ENCODE results near the gene FAF2. TPM values are rescaled to one million over a fixed set of nuclear protein-coding genes. Genes with fewer than 3 reads are reported as not detected.

The FAF2 gene
- polyA plus RNA-seq, 3 donors = 45.7 to 52.5 (median 48.7) TPM

DNA sequence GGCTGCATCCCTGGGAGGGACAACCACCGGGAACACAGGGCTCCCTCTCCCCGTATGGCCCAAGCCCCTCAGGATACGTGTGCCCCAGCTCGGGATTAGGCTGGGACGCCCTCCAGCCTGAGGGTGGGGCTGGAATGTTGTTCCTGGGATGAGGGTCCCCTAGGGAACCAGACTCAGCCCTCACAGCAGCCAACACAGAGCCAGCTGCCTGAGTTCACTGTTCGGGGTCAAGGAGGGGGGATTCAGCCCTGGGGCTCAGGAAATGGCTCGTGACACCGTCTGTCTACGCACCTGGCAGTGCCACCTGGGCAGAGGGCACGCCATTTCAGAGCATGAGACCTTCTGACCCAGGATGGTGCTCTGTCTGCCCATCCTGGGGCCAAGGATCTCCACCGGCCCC, 80.1 kb downstream of the FAF2 start:
- no peak for DNase-seq

DNA sequence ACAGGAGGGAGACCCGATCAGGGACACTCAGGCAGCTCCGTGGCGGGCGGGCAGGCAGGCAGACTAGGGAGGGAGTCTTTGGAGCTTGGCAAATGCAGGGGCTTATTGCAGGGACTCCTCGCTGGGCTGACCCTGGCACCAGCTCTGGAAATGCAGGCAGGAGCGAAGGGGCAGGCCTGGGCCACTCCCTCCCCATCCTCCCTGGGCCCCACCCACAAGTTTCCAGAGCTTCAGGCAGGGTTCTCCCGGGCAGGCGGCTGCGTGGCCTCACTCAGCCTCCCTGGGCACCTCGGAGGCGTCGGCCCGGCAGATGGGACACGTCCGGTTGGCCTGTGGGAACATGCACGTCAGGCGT, 80.6 kb downstream of the FAF2 start:
- no peak for DNase-seq

GRCh38 chr5:176529116-176529740, 81.0 kb downstream of the FAF2 start:
- DNase-seq = no peak

DNA sequence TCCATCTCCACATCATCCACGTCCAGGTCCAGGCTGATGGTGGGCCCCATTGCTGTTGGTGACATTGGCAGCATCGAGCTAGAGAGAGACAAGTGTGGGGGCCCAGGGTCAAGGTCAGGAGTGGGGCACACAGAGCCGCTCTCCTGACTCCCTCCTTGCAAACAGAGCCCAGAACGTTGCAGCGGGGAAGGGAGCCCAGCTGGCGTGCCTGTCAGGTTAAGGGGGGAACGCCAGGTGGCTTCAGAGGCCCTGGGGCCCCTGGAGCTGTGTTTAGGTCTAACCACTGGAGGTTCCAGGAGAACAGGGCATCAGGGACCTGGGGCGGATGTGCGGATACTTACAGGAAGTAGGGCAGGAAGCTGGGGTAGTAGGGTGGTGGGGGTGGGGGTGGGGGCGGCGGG, 81.6 kb downstream of the FAF2 start:
- DNase-seq = no peak

DNA sequence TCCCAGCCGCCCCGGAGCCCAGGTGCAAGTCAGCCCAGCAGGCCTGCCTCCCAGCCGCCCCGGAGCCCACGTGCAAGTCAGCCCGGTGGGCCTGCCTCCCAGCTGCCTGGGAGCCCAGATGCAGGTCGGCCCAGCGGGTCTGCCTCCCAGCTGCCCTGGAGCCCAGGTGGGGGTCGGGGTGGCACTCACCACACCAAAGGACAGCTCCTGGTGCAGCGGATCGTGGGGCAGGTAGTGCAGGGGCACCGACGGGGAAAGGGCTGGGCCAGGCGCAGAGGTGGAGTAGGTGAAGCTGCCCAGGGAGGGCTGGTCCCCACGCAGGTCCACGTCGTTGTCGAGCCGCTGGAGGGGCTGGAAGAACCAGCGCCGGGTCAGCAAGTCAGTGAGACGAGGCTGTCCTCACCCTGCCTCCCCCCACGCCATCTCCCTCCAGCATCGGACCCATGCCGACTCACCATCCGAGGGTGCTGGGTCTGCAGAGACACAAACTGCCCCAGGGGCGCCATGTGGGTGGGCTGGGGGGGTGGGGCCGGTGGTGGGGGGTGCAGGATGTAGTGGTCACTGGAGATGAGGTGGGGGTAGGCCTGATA, 82.3 kb downstream of the FAF2 start:
- no peak for DNase-seq

- no peak for DNase-seq
Observed at GRCh38 chr5:176530983-176531901, 83.1 kb downstream of the FAF2 start.

GRCh38 chr5:176531902-176532493, 83.8 kb downstream of the FAF2 start:
- DNase-seq = no peak

DNA sequence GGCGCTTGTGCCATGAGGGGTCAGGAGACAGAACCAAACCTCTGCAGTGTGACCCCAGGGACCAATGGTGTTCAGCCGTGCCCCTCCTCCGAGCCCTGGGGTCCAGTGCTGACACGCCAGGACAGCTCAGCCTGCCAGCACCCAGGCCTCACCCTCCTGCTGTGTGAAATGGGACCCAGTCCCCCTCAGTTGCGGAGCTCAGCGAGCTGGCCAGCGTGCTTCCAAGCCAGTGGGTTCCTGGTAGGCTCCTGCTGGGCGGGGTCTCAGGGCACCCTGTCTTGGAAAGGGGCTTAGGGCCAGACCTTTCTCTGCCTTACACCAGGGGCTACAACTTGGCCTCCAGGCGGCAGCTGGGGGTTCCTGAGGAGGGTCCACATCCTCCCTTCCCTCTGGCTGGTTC, 84.6 kb downstream of the FAF2 start:
- DNase-seq = no peak

GRCh38 chr5:176533390-176533789, 85.2 kb downstream of the FAF2 start:
- peak; percentile 35 for DNase-seq

DNA sequence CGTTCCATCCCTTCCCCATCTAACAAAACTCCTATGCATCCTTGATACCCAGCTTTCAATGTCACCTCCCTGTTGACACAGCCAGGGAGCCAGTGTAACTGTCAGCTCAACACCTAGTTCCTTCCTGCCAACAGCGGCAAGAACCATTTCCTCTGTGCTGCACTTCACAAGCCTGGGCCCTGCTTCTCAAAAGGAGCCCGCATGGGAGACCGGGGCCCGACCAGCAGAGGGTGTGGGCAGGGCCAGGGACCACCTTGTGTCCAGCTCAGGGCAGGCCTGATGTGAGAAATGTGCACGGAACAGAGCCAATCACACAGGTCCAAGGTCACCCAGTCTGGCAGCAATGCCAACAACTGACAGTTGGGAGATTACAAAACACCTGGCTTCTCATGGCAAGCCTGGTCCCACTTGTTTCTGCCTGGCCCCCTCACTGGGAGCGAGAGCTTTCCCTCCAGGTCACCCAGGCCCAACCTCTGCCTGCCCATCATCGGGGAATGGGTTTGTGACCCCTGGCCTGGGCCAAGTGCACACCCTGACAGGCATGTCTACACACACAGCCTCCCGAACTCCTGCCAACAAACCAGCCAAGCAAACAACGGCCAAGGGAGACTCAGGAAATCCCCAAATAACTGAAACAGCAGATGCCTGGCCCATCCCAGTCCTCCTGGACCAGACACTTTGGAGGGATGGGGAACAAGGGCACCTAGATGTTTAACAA, 85.9 kb downstream of the FAF2 start:
- no peak for DNase-seq

- DNase-seq = no peak
Observed at GRCh38 chr5:176534640-176535039, 86.5 kb downstream of the FAF2 start.

- no peak for DNase-seq
Observed at GRCh38 chr5:176535101-176535663, 87.0 kb downstream of the FAF2 start.

- no peak for DNase-seq
Observed at GRCh38 chr5:176535664-176536131, 87.5 kb downstream of the FAF2 start.

- DNase-seq = peak; percentile 84
Observed at GRCh38 chr5:176536132-176536901, 88.1 kb downstream of the FAF2 start.

DNA sequence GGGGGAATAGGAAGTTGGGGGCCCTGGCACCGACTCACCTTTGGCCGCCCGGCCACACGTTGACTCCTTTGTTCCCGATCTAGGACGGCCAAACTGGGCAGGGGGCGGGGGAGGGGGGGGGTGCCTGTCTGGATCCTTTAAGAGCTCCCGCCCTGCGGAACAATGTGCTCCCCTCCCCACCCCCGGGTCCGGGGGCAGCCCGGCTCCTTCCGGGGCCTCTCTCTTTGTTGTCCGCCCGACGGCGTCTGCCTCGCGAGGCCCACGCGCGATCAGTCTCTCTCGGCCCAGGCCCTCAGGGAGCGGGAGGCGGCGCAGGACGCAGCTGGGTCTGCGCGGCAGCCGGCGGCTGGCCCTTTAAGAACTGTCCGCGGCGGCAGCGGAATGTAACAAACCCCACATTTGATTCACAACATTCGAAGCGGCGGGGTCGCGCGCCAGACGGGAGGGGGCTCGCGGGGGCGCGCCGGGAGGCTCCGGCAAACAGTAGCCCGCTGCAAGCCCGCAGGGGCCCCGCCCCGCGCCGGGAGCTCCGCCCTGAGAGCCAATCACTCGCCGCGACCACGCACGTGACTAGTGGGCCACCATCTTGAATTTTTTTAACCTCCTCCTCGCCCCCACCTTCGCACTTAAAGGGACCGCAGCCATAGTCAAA, 88.8 kb downstream of the FAF2 start, which contains the start of gene RNF44:
Gene RNF44 (minus strand): TSS at position 501 of the 652 bp plus-strand sequence. CDS start 4,930 bp downstream, outside the sequence.
- DNase-seq = peak; percentile 98

- DNase-seq = peak; percentile 98
Observed at GRCh38 chr5:176537554-176538229, 89.5 kb downstream of the FAF2 start.

GRCh38 chr5:176538230-176538988, 90.2 kb downstream of the FAF2 start:
- DNase-seq = no peak

GRCh38 chr5:176538989-176539384, 90.8 kb downstream of the FAF2 start:
- no peak for DNase-seq

DNA sequence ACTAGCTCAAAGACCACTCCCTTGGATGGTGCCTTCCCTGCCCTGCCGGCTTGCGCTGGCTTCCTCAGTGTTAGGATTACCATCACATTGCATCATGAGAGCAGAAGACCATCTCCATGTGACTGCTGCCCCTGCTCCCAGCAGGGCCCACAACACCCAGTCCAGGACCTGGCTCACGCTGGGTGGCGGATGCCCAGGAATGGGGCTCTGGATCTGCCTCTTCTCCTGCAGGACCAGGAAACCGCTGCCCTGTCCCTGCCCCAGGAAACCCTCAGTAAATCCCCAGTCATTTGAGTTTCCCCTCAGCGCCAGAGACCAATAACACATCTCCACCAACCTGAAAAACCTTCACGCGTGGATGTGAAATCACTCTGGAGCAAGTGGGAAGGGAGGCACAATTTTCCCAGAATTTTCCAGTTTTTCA, 92.3 kb downstream of the FAF2 start:
- no peak for DNase-seq

All from renal pelvis (tissue), 4 donors.